ENCODE results near the gene ARL15.

GRCh38 chr5:54133917-54134316 lies 176.5 kb downstream of the ARL15 start:
- no peak for TF ChIP-seq POLR2A (IDR thresholded peaks at IDR 0.05; ENCODE audit: low read depth, low read length)
- TF ChIP-seq CTCF (IDR thresholded peaks at IDR 0.05; ENCODE audit: extremely low read depth in 1 of 2, insufficient read depth in 1 of 2, low read depth in 1 of 2, low read length in 2 of 2): no peak
- no peak for TF ChIP-seq POLR2AphosphoS5 (IDR thresholded peaks at IDR 0.05; ENCODE audit: insufficient read depth, low read depth, low read length)
- TF ChIP-seq JUN (IDR thresholded peaks at IDR 0.05; ENCODE audit: borderline replicate concordance, insufficient read depth, insufficient read length, low read depth): no peak
- TF ChIP-seq MAX (IDR thresholded peaks at IDR 0.05; ENCODE audit: insufficient read depth, insufficient read length): no peak
- TF ChIP-seq MYC (IDR thresholded peaks at IDR 0.05; ENCODE audit: low read depth, low read length): no peak
- no peak for TF ChIP-seq GATA2 (IDR thresholded peaks at IDR 0.05; ENCODE audit: insufficient read depth, insufficient read length, low read depth, low read length)
- TF ChIP-seq EZH2 (IDR thresholded peaks at IDR 0.05; ENCODE audit: borderline replicate concordance, low read depth, low read length, severe bottlenecking): no peak
- TF ChIP-seq FOS (IDR thresholded peaks at IDR 0.05; ENCODE audit: borderline replicate concordance, insufficient read depth, low read length): no peak

Measured in endothelial cell of umbilical vein (primary cell).